Peyer's patch (tissue), 4 donors: ENCODE results near the gene CDH12.

Experiments
- POLR2A ChIP-seq, 2 donors: fragments of 450-650 bp; IDR thresholded peaks; one replicate each; pipeline ENCODE4 v1.5.1; 2017; ENCODE audit warnings: antibody characterized with exemption in 2 of 2, mild to moderate bottlenecking in 2 of 2, moderate library complexity in 2 of 2
- TF ChIP-seq, protein P1 (sequence below), 6 experiments: fragments of 450-650 bp in 4 of 6; fragments of 200-600 bp in 2 of 6; sonication (generic) in 1 of 6; IDR thresholded peaks; one replicate each; pipeline ENCODE4 v1.5.1; 2017 to 2019; ENCODE audit warnings: antibody characterized with exemption in 6 of 6, mild to moderate bottlenecking in 3 of 6, moderate library complexity in 1 of 6

DNA sequence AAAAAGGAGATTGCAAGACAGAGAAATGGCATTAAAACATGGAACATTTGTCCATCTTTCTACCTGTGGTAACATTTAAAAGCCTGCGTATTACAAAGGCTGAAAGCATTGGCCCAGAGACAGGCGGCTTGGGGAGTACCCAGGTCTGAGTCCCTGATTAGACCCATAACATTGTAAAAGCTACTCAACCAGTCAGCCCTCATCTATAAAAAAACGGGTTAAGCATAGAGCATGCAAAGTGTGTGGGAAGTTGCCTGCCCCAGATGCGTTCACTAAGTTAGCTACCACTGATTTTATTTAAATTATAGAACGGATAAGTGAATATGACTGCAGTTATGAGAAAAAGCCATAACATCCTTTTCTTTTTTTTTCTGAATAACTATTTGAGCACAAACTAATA lies 276.1 kb downstream of the CDH12 start:
- TF ChIP-seq, protein P1, sequence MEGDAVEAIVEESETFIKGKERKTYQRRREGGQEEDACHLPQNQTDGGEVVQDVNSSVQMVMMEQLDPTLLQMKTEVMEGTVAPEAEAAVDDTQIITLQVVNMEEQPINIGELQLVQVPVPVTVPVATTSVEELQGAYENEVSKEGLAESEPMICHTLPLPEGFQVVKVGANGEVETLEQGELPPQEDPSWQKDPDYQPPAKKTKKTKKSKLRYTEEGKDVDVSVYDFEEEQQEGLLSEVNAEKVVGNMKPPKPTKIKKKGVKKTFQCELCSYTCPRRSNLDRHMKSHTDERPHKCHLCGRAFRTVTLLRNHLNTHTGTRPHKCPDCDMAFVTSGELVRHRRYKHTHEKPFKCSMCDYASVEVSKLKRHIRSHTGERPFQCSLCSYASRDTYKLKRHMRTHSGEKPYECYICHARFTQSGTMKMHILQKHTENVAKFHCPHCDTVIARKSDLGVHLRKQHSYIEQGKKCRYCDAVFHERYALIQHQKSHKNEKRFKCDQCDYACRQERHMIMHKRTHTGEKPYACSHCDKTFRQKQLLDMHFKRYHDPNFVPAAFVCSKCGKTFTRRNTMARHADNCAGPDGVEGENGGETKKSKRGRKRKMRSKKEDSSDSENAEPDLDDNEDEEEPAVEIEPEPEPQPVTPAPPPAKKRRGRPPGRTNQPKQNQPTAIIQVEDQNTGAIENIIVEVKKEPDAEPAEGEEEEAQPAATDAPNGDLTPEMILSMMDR (IDR thresholded peaks at IDR 0.05), result no peak
- TF ChIP-seq POLR2A (IDR thresholded peaks at IDR 0.05), result no peak
